ENCODE measurements around the gene RGS14. TPM values are rescaled to one million over a fixed set of nuclear protein-coding genes. Genes with fewer than 3 reads are reported as not detected.
A peak's percentile ranks its signal among the peaks of the same experiment; 100 is the strongest.

The RGS14 gene
- total RNA-seq, 2 donors from 2014 or later: 45.5 to 102 TPM

GRCh38 chr5:177317959-177318377 is 39.8 kb upstream of the RGS14 start:
- no peak overlapping the region for H3K4me3 Mint-ChIP-seq

GRCh38 chr5:177319913-177320588 is 37.7 kb upstream of the RGS14 start:
- Mint-ChIP-seq H3K36me3 (ENCODE audit: low read depth) (peaks cover 15% of the 10 kb centered on the region), H3K27me3 (no peaks in the 10 kb centered on the region), H3K4me1 (peaks cover 6% of the 10 kb centered on the region), H3K27ac (no peak overlapping the region), H3K4me3 (no peak overlapping the region), H3K9me3 (no peaks in the 10 kb centered on the region)
- ATAC-seq (replicated peaks): peak; percentile 64

More at GRCh38 chr5:177317959-177318377, 39.8 kb upstream of the RGS14 start:
- no peaks in the 10 kb centered on the region for H3K9me3 Mint-ChIP-seq
- H3K27ac Mint-ChIP-seq: no peak overlapping the region
- peak; percentile 72 for ATAC-seq (replicated peaks)
- peaks cover 12% of the 10 kb centered on the region for H3K4me1 Mint-ChIP-seq
- H3K27me3 Mint-ChIP-seq: no peaks in the 10 kb centered on the region
- H3K36me3 Mint-ChIP-seq (ENCODE audit: low read depth): peaks cover 9% of the 10 kb centered on the region

GRCh38 chr5:177320879-177321278 is 36.8 kb upstream of the RGS14 start:
- no peak overlapping the region for H3K4me3 Mint-ChIP-seq
- no peak overlapping the region for H3K27ac Mint-ChIP-seq
- H3K27me3 Mint-ChIP-seq: no peaks in the 10 kb centered on the region
- peaks cover 15% of the 10 kb centered on the region for H3K36me3 Mint-ChIP-seq (ENCODE audit: low read depth)
- H3K9me3 Mint-ChIP-seq: no peaks in the 10 kb centered on the region
- ATAC-seq (replicated peaks): no peak
- peaks cover 6% of the 10 kb centered on the region for H3K4me1 Mint-ChIP-seq

- Mint-ChIP-seq H3K9me3 (no peaks in the 10 kb centered on the region), H3K36me3 (ENCODE audit: low read depth) (peaks cover 46% of the 10 kb centered on the region), H3K27me3 (no peaks in the 10 kb centered on the region), H3K27ac (peak overlapping the region; percentile 54), H3K4me1 (peaks cover 6% of the 10 kb centered on the region), H3K4me3 (no peak overlapping the region)
- ATAC-seq (replicated peaks): no peak
Measured at GRCh38 chr5:177325868-177326381, 31.8 kb upstream of the RGS14 start.

GRCh38 chr5:177327539-177328522 is 29.9 kb upstream of the RGS14 start:
- Mint-ChIP-seq H3K27me3 (no peaks in the 10 kb centered on the region), H3K4me1 (peaks cover 6% of the 10 kb centered on the region), H3K36me3 (ENCODE audit: low read depth) (peaks cover 53% of the 10 kb centered on the region), H3K27ac (peak overlapping the region; percentile 25), H3K4me3 (peak overlapping the region; percentile 39), H3K9me3 (no peaks in the 10 kb centered on the region)
- ATAC-seq (replicated peaks): peak; percentile 89

GRCh38 chr5:177328545-177329231 is 29.0 kb upstream of the RGS14 start:
- Mint-ChIP-seq H3K4me1 (peaks cover 6% of the 10 kb centered on the region), H3K27me3 (no peaks in the 10 kb centered on the region), H3K9me3 (no peaks in the 10 kb centered on the region), H3K4me3 (no peak overlapping the region), H3K36me3 (ENCODE audit: low read depth) (peaks cover 54% of the 10 kb centered on the region), H3K27ac (no peak overlapping the region)
- ATAC-seq (replicated peaks): no peak

GRCh38 chr5:177329883-177330282 is 27.8 kb upstream of the RGS14 start:
- H3K27me3 Mint-ChIP-seq: no peaks in the 10 kb centered on the region
- H3K36me3 Mint-ChIP-seq (ENCODE audit: low read depth): peaks cover 66% of the 10 kb centered on the region
- no peaks in the 10 kb centered on the region for H3K9me3 Mint-ChIP-seq
- H3K4me1 Mint-ChIP-seq: peaks cover 6% of the 10 kb centered on the region
- H3K27ac Mint-ChIP-seq: no peak overlapping the region
- H3K4me3 Mint-ChIP-seq: no peak overlapping the region
- ATAC-seq (replicated peaks): no peak

- Mint-ChIP-seq H3K4me3 (no peak overlapping the region), H3K27me3 (no peaks in the 10 kb centered on the region), H3K36me3 (ENCODE audit: low read depth) (peaks cover 79% of the 10 kb centered on the region), H3K27ac (no peak overlapping the region), H3K9me3 (no peaks in the 10 kb centered on the region), H3K4me1 (peaks cover 10% of the 10 kb centered on the region)
- ATAC-seq (replicated peaks): no peak
Measured at GRCh38 chr5:177330991-177331842, 26.5 kb upstream of the RGS14 start.

GRCh38 chr5:177332031-177332895 is 25.5 kb upstream of the RGS14 start:
- peaks cover 82% of the 10 kb centered on the region for H3K36me3 Mint-ChIP-seq (ENCODE audit: low read depth)
- peaks cover 10% of the 10 kb centered on the region for H3K4me1 Mint-ChIP-seq
- H3K27me3 Mint-ChIP-seq: no peaks in the 10 kb centered on the region
- ATAC-seq (replicated peaks): no peak
- H3K9me3 Mint-ChIP-seq: no peaks in the 10 kb centered on the region
- no peak overlapping the region for H3K27ac Mint-ChIP-seq
- no peak overlapping the region for H3K4me3 Mint-ChIP-seq

GRCh38 chr5:177332896-177333260 is 24.8 kb upstream of the RGS14 start:
- Mint-ChIP-seq H3K36me3 (ENCODE audit: low read depth) (peaks cover 83% of the 10 kb centered on the region), H3K9me3 (no peaks in the 10 kb centered on the region)
- no peak for ATAC-seq (replicated peaks)

GRCh38 chr5:177333420-177334154 is 24.1 kb upstream of the RGS14 start:
- H3K36me3 Mint-ChIP-seq (ENCODE audit: low read depth): peaks cover 83% of the 10 kb centered on the region
- no peaks in the 10 kb centered on the region for H3K9me3 Mint-ChIP-seq
- H3K27me3 Mint-ChIP-seq: no peaks in the 10 kb centered on the region

More at GRCh38 chr5:177332896-177333260, 24.8 kb upstream of the RGS14 start:
- no peaks in the 10 kb centered on the region for H3K27me3 Mint-ChIP-seq
- no peak overlapping the region for H3K27ac Mint-ChIP-seq
- peaks cover 6% of the 10 kb centered on the region for H3K4me1 Mint-ChIP-seq
- H3K4me3 Mint-ChIP-seq: no peak overlapping the region

GRCh38 chr5:177334155-177334551 is 23.6 kb upstream of the RGS14 start:
- H3K36me3 Mint-ChIP-seq (ENCODE audit: low read depth): peaks cover 89% of the 10 kb centered on the region
- ATAC-seq (replicated peaks): no peak
- H3K4me1 Mint-ChIP-seq: peaks cover 4% of the 10 kb centered on the region
- H3K27me3 Mint-ChIP-seq: no peaks in the 10 kb centered on the region
- H3K9me3 Mint-ChIP-seq: no peaks in the 10 kb centered on the region
- H3K4me3 Mint-ChIP-seq: no peak overlapping the region
- H3K27ac Mint-ChIP-seq: no peak overlapping the region

More at GRCh38 chr5:177333420-177334154, 24.1 kb upstream of the RGS14 start:
- Mint-ChIP-seq H3K27ac (no peak overlapping the region), H3K4me3 (no peak overlapping the region), H3K4me1 (peaks cover 4% of the 10 kb centered on the region)
- no peak for ATAC-seq (replicated peaks)

Data from activated T-helper 17 cell treated with anti-CD3 and anti-CD28 coated beads, Interleukin-2, amount 50 U/mL, for 72 hours (primary cell).